Colonic mucosa (tissue), 4 donors: ENCODE data around the gene OVOL1. TPM values are rescaled to one million over a fixed set of nuclear protein-coding genes. Genes with fewer than 3 reads are reported as not detected.
A peak's percentile ranks its signal among the peaks of the same experiment; 100 is the strongest.

ENCODE experiments used
- DNase-seq: peaks from one replicate; pipeline ENCODE4 v3.0.0-alpha.2; 2020
- H3K27ac ChIP-seq: fragments of 200-600 bp; one replicate; pipeline ENCODE4 v1.8.0; 2021
- H3K27me3 ChIP-seq: fragments of 200-600 bp; one replicate; pipeline ENCODE4 v1.8.0; 2021
- H3K36me3 ChIP-seq: fragments of 200-600 bp; one replicate; pipeline ENCODE4 v1.8.0; 2021
- H3K4me1 ChIP-seq: fragments of 200-600 bp; one replicate; pipeline ENCODE4 v1.8.0; 2021; ENCODE audit warnings: mild to moderate bottlenecking
- H3K4me3 ChIP-seq: fragments of 200-600 bp; one replicate; pipeline ENCODE4 v1.8.0; 2021
- H3K9ac ChIP-seq, 2 donors: one replicate each; pipeline ENCODE4 v1.7.0; 2013; ENCODE audit warnings: control low read depth in 2 of 2, low read depth in 2 of 2, low read length in 2 of 2
- H3K9me3 ChIP-seq: fragments of 200-600 bp; one replicate; pipeline ENCODE4 v1.8.0; 2021
- CTCF ChIP-seq: fragments of 200-600 bp; IDR thresholded peaks from one replicate; pipeline ENCODE4 v1.8.0; 2022; ENCODE audit warnings: antibody characterized with exemption, mild to moderate bottlenecking
- intact Hi-C: fragments of 100-400 bp; cut with DNase I; formaldehyde crosslinking; loops from one replicate; pipeline ENCODE4 v1.14.1; 2022
- total RNA-seq, 2 donors: library from RNA; stranded (reverse); fragmentation: NEBNext Ultra II Directional in 1 of 2; extraction: Animal tissue kit (Norgen Biotek cat#: 25700) in 1 of 2; gene quantifications; one replicate each; pipeline ENCODE4 v1.2.1, GENCODE V29; 2021
- donor health status: healthy.
- donor health status: DM: no; HTN: no; CAD: no.
- donor health status: DM: no; HTN: no; CAD: no.

Gene OVOL1
- total RNA-seq, 2 donors from 2014 or later: 29.0 to 32.9 TPM

- intact Hi-C loops: no loop called here
- H3K9ac ChIP-seq: no peak overlapping the region
- no peaks in the 10 kb centered on the region for H3K9me3 ChIP-seq
- H3K27me3 ChIP-seq: no peaks in the 10 kb centered on the region
- no peak for DNase-seq
- no peak overlapping the region for H3K4me3 ChIP-seq
- no peak overlapping the region for H3K27ac ChIP-seq
- no peaks in the 10 kb centered on the region for H3K36me3 ChIP-seq
- H3K4me1 ChIP-seq: no peaks in the 10 kb centered on the region
- TF ChIP-seq CTCF: no peak
Measured at GRCh38 chr11:65814986-65815565, 28.2 kb downstream of the OVOL1 start.

DNA sequence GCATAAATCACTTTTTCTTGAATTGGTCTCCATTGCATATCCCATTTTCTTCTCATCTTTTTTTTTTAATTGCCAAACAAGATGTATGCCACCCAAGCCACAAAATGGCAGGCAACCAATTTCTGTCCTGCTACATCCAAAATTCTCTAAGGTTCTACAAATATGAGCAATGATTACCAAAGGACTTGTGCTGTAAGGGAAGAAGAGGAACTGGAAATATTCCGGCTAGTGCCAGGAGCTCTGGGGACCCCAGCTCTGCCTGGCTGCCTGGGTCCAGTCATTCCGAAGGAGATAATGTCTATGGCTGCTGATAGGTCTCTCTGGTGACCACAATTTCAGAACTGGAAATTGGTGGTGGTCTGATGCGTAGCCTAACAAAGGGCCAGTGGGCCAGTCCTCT is 29.8 kb downstream of the OVOL1 start:
- no peaks in the 10 kb centered on the region for H3K9me3 ChIP-seq
- H3K9ac ChIP-seq: no peak overlapping the region
- H3K4me1 ChIP-seq: peaks cover 12% of the 10 kb centered on the region
- no peak overlapping the region for H3K4me3 ChIP-seq
- H3K27me3 ChIP-seq: no peaks in the 10 kb centered on the region
- no peaks in the 10 kb centered on the region for H3K36me3 ChIP-seq
- intact Hi-C loops: no loop called here
- TF ChIP-seq CTCF: no peak
- no peak overlapping the region for H3K27ac ChIP-seq
- DNase-seq: no peak

- Histone ChIP-seq H3K9ac (peak overlapping the region; percentile 76), H3K27ac (peak overlapping the region; percentile 85), H3K9me3 (no peaks in the 10 kb centered on the region), H3K36me3 (no peaks in the 10 kb centered on the region), H3K4me1 (peaks cover 12% of the 10 kb centered on the region), H3K27me3 (no peaks in the 10 kb centered on the region), H3K4me3 (peak overlapping the region; percentile 52)
- no peak for TF ChIP-seq CTCF
- no peak for DNase-seq
- intact Hi-C loops: no loop called here
Measured at GRCh38 chr11:65817312-65817834, 30.5 kb downstream of the OVOL1 start.

DNA sequence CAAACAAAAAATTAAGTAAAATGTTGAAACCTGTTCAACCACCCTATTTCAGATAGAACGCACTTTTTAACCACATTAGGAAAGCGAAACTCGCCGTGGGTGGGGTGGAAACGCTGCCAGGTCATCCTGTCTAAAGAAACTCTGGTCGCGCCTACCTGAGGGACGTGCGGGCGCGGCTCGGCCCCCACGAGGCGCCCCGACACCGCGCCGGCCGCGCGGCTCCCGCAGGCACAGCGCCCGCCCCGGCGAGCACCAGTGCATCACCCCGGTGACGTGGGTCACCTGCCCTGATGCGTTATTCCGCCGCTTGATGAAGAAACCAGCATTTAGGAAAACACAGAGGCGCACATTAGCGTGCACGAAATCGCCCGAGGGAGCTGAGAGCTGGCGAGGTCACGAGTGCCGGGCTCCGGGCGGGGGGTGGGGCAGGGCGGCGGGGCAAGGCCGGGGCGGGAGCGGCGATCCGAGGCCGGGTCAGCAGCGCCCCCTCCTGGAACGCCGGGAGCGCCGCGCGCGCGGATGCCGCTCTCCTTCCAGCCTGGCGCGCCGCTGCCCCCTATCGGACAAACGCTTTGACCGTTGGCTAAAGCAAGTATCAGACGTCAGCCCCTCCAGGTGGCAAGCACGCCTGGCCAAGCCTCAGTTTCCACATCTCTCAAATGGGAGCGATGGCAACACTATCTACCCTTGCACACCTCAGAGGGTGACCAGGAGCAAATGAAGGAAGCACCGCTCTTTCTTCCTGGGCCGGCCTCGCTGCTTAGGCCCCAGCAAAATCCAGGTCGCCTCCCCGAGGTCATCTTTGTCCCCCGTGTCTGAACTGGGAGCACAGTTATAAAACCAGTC is 31.2 kb downstream of the OVOL1 start:
- H3K4me1 ChIP-seq: peaks cover 12% of the 10 kb centered on the region
- TF ChIP-seq CTCF: peak; percentile 100

DNA sequence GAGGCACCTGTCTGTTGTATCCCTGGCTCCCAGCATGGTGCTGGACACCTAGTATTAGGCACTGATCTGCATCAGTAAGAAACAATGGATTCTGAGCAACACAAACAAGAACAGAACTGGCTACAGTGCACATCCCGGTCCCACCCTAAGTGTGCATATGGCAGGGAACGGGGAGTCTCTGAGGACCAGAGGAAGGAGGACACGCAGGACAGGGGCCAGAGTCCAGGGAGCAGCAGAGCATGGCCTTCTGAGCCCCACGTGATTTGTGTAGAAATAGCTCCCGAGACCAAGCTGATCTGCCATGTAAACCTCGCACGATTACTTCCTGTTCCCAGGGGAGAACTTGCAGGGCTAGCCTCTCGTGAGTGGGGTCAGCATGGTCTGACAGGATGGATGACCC is 34.2 kb downstream of the OVOL1 start:
- intact Hi-C loops: no loop called here

More for the DNA sequence above, 31.2 kb downstream of the OVOL1 start:
- peak overlapping the region; percentile 52 for H3K4me3 ChIP-seq
- no peaks in the 10 kb centered on the region for H3K9me3 ChIP-seq
- no peaks in the 10 kb centered on the region for H3K27me3 ChIP-seq
- no peaks in the 10 kb centered on the region for H3K36me3 ChIP-seq
- DNase-seq: peak; percentile 98
- intact Hi-C loops: loop anchor here (1.0 to 2.0 kb wide), 2 partner anchors 38 to 107 kb away; partner anchors contain the start of gene AP5B1
- H3K9ac ChIP-seq: peak overlapping the region; percentile 76
- peak overlapping the region; percentile 85 for H3K27ac ChIP-seq

More for the DNA sequence above, 34.2 kb downstream of the OVOL1 start:
- no peaks in the 10 kb centered on the region for H3K9me3 ChIP-seq
- DNase-seq: peak; percentile 75
- peak overlapping the region; percentile 53 for H3K27ac ChIP-seq
- no peak for TF ChIP-seq CTCF
- H3K36me3 ChIP-seq: no peaks in the 10 kb centered on the region
- no peak overlapping the region for H3K4me3 ChIP-seq
- H3K4me1 ChIP-seq: peaks cover 18% of the 10 kb centered on the region
- no peaks in the 10 kb centered on the region for H3K27me3 ChIP-seq
- peak overlapping the region in 1 of 2 donors; percentile 29 for H3K9ac ChIP-seq
